NCI-H345 treated with DMSO at 0.1 percent for 48 hours (cell line): ENCODE measurements around the gene CHSY3.

Source experiments
- DNase-seq: peaks from one replicate; lab custom pipeline; 2025; ENCODE audit not compliant: unreplicated experiment; lab: John Stamatoyannopoulos, UW

The CHSY3 gene

DNA sequence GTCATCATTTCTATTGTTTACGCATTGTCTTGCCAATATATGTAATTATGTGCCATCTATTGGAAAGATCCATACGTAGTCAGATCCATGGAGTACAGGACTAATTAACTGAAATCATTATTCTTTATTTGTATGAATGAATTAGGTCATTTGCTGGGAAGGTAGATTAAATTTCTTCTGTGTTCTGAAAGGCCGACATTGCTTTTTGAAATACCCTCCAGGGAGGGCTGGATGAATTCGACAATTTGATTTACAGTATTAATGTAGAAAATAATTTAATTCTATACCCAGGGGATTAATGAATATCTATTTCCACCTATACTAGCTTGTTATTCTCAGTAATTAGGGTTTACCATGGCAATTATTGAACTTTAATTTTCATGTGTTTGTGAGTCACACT is 117.6 kb downstream of the CHSY3 start:
- no peak for DNase-seq

DNA sequence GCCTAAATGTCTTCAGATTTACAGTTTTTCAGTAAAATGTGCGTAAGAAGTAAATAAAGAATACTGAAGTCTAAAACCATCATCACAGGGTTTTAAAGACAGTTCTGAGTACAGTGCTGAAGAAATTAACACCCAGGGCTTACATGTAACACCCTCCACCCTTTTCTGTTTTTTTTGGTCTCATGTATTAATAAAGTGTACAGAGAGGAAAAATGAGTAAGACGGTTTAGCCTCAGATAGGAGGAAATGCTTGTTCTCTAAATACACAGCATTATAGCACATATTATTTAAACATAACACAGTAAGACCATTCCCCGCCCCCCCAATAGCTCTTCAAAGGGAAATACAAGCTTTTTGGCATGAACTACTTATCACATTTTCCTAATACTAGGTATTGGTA is 119.3 kb downstream of the CHSY3 start:
- no peak for DNase-seq

DNA sequence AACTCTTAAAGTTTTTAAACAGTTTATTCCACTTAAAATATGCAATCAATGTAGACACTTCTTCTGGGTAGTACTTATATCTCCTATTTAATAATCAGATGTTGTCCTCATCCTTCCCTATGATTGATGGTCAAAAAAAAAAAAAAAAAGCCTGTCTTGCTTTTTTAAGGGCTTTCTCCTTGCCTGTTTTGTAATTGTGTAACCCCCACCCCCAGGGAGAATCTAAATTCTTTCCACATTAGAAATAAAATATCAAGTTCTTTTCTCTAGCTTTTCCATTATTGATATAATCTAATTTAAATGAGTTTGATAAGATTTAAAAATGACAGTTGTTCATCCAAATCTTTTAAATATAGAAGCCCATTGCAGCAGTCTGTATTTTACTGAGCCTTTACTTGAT is 119.7 kb downstream of the CHSY3 start:
- no peak for DNase-seq

DNA sequence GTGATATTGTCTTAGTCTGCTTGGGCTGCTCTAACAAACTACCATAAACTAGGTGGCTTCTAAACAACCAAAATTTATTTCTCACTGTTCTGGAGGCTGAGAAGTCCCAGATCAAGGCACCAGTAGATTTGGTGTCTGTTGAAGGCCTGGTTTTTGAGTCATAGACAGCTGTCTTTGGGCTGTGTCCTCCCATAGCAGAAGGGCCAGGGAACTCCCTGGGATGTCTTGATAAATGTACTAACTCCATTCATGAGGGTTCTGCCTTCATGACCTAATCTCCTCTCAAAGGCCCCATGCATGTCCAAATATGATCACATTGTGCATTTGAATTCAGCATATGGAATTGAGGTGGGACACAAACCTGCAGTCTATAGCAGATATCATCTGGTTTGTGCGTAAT is 121.2 kb downstream of the CHSY3 start:
- no peak for DNase-seq

DNA sequence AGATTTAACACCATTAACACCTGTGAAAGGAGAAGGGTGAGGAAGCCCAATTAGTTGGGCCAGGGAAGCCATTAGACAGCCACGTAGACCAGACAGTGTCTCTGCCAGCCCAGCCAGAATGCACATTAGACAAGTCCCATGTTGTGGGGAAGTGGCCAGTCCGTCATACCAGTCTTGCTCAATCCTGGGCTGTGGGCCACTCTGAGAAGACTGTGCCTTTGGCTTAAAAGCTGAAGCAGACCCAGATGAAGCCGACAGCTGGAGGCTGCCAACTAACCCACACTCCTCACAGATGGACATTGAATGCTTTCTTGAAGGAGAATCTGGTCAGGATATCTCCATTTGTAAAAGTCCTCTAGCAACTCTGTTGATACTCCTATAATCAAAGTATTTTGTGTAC is 128.5 kb downstream of the CHSY3 start:
- DNase-seq: no peak

DNA sequence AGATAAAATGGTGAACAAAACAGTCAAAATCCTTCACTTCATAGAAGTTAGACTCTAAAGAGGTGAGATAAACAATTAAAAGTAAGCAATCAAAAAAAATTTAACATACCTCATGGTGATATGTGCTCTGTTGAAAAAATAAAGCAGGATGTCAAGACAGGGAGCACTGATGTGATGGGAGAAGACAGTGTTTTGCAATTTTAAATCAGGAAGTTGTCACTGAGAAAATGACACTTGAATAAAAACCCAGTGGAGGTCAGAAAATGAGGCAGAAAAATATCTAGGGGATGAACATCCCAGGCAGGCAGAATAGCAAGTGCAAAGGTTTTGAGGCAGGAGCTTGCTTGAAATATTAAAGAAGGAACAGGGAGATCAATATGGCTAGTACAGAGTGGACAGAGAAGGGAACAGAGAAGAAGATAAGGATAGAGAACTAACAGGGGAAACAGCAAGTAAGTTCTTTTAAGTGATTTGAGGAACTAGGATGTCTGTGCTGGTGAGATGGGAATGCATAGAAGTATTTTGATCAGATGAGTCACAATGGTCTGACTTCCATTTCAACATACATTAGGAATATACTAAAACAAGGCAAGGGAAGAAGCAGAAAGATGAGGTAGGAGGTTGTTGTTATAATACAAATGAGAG is 130.4 kb downstream of the CHSY3 start:
- no peak for DNase-seq

DNA sequence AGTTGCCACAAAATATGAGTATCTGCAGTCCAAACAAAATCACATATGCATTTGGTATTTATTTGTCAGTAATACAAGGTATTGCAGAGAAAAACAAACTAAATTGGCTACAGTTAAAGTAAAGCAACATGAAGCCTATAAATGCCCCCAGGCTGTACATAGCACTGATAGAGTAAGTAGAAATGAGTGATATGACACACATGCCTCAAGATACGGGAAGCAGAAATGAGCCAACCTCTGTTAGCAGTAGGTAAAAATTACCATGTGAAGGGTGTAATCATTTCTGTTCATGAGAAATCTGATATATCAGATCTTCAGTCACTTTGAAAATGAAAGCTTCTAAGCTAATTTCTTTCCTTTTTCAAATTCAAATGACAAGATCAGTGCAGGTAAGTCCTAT is 131.1 kb downstream of the CHSY3 start:
- no peak for DNase-seq

DNA sequence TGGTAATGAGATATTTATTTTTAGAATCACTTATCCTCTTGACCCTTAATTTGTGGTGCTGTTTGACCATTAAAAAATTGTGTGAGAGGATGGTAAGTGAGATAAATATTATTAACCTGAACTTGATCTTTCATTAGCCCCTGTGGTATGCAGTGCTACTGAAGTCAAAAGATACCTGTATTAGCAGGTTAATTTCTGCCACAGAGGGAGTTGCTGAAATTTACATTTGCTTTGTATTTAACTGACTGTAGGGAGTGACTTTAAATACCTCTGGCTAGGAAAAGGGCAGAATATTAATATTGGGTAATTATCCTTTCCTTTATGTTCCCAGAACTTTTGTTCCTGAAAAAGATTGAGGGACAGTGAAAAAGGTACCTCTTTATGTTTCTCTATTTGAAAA is 133.6 kb downstream of the CHSY3 start:
- DNase-seq: no peak

DNA sequence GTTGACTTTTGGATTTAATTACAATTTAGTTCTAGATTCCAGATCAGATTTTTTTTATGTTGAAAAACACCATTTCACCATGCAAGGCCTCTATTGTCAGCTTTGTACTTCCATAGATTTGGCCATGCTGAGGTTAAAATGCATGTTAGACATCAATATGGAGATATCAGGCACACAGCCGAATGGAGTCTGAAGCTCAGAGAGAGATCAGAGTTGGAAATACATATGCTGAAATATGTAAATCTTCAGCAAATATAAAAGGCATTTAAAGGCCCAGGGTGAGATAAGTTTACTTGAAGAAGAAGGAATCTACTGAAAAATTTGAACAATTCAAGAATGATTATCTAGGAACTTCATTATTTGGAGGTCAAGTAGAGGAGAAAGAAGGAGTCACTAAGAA is 139.6 kb downstream of the CHSY3 start:
- DNase-seq: no peak

DNA sequence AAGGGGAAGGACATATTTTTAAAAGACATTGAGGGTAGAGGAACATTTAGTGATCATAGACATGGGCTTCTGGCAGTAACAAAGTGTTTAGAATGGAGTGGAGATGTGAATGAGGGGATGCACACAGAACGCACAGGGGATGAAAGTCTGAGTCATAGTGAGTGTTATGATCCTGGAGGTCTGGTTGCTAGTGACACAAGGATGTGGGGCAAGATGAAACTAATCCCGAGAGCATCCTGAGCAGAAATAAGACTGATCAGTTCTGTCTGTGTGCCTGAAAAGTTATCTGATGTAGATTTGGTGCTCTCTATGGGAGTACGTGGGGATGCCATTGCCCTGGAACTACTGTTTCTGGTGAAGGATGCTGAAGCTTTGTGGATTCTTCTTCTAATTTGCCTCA is 141.1 kb downstream of the CHSY3 start:
- DNase-seq: no peak

DNA sequence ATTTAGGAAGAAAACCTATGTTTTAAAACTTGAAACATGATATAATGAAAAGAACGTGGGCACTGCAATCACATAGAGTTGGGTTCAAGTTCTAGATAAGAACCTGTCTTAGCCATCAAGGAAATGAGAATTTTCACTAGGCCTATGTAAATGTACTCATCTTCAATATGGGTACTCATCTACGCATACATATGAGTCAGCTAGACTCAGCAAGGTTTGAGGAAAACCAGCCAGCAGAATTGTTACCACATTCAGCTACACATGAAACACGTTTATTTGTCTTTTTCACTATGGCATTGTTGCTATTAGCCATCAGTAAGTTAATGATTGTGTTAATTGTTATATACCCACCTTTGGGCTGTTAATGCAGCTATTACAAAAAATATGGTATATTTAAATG is 146.3 kb downstream of the CHSY3 start:
- DNase-seq: no peak

DNA sequence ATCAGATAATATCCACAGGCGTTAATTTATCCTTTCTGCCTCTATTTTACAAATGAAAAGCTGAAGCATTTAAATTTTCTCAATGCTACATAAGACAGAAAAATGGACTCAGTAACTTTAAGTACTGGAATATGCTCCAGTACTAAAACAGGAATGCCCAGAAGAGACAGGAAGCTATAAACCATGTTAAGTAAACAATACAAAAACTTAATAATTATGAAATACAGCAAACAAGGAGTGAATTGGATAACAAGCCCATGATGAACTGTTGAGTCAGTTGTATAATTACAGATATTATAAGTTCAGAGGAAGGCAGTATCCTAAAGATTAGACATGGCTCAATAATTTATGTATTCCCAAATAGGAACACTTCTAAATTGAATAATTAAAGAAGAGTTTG is 148.5 kb downstream of the CHSY3 start:
- no peak for DNase-seq

DNA sequence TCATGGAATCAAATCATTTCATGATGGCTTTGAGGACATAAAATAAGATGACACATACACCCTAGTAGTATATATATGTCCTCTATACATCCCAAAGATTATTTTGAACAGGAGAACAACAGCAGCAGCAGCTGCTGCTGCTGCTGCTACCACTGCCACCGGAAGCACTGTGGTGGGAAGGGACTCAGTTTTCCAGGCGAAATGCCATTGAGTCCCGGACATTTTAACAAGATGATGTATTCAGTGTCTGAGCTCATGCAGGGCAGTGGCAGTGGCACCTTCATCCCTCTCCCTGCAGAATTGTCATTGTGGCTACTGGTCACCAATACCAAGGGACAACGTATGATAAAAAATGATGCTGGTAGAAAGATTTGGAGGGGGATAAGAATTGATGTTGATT is 151.3 kb downstream of the CHSY3 start:
- DNase-seq: no peak

DNA sequence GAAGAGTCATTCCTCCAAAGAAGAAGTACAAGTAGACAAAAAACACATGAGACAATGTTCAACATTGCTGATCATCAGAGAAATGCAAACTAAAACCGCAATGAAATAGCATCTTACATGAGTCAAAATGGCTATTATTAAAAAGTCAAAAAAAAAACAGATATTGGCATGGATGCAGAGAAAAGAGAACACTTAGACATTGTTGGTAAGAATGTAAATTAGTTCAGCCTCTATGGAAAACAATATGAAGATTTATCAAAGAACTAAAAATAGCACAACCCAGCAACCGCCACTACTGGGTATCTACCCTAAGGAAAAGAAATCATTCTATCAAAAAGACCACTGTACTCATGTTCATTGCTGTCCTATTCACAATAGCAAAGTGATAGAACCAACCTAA is 157.5 kb downstream of the CHSY3 start:
- no peak for DNase-seq

DNA sequence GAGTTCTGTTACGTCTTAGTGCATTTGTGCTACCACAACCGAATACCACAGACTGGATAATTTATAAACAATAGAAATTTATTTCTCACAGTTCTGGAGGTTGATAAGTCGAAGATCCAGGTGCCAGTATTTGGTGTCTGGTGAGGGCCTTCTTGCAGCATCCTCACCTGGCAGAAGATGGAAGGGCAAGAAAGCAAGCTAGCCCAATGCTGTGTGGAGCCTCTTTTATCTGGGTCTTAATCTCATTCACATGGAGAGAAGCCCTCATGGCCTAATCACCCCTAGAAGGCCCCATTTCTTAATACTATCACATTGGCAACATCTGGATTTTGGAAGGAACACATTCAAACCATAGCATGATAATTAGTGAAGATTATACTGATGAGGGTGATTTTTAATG is 159.3 kb downstream of the CHSY3 start:
- no peak for DNase-seq

DNA sequence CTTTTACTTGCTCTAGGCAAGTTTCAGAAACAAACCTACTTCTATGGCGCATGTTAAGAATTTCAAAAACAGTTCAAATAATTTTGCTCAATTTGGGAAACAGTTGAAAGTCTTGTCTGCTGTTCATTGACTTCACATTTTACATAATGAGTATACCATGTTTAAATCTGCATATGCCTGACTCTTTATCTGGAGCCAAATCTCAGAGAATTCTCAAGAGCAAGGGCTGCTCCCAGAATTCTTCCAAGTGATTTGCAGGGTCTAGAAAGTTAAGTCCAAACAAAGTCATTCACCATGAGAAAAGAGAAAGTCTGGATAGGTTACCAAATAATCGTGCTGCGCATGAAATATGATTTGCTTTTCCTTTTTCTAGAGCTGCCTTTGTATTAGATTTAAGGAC is 160.2 kb downstream of the CHSY3 start:
- no peak for DNase-seq

DNA sequence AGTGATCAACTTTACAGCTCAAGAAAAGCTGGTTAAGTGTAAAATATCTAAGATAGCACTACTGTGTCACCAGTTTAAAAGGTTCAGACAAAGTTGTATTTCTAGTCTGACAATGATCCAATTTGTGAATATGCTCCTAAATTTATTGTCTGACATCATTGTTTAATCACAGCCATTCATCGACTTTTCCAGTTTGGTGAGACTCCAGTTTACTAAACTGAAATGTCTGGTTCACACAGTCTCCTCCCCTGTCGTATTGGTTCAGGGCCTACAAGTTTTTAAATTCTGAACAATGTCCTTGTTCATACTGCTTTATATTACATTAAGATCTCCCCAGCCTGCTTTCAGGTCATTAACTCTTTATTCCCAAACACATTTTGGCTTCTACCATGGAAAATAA is 161.4 kb downstream of the CHSY3 start:
- no peak for DNase-seq

DNA sequence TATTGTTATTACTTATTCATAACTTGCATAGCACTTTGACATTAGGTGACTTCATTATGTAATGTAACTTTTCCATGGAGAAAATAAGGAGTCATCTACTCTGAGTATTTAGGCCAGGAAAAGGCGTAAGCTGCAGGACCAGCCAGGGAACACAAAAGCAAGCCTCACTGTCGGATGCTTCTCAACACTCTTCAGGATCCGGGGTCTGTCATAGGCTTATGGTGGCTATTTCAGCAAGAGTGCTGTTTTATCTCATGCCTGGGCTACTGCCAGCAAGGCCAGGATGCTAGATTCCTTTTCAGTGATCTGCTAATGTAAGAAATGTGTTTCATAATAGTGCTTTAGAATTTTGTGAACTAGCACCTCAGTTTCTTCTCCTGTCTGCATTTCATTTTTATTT is 162.4 kb downstream of the CHSY3 start:
- DNase-seq: no peak

DNA sequence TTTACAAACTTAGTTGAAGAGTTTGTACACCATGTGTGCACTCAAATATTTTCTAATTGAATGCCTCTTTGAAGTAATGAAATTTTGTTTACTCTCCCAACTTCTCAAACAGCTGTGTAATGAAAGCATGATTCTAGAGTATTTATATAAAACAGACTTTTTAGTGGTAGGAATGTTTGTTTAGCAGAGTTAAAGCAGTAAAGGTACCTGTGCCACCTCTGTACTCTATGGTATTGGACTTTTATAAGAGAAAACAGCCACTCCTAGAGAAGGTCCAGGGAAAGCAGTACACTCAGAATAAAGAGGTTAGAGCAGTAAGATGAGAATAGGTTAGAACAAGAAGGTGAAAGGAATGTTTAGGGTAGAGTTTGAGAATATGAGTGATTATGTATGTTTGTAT is 163.1 kb downstream of the CHSY3 start:
- DNase-seq: no peak

DNA sequence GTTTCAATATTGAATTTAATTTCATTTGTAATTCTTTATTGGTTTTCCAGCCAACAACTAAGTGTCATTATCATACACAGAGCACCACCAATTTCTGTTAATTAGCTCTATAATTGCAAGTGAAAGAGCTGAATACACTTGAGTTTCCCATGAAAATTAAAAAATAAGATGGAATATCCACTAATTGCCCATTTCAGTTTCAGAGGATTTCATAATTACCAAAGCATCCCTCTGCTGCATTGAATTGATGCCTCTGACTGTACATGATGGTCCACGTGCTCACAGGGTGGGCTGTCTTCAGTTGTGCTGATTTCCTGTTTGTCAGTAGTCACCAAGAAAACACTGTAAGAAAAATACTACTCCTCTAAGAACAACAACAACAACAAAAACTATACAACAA is 163.8 kb downstream of the CHSY3 start:
- no peak for DNase-seq

DNA sequence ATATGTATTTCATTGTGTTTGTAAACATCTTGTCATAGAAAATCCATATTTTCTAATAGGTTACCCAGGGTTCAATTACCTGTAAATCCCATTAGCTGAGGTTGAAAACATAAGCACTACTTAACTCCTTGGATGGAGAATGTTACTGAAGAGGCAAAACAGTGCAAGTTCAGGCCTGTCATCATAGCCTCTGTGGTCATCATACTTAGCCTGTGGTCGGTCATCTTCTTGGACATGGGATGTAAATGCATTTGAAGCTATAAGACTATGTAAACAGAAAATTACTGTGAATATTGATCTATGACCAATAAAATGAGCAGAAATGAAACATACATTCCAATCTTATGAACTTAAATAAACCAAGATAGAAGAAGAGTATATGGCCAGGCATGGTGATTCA is 164.7 kb downstream of the CHSY3 start:
- no peak for DNase-seq

DNA sequence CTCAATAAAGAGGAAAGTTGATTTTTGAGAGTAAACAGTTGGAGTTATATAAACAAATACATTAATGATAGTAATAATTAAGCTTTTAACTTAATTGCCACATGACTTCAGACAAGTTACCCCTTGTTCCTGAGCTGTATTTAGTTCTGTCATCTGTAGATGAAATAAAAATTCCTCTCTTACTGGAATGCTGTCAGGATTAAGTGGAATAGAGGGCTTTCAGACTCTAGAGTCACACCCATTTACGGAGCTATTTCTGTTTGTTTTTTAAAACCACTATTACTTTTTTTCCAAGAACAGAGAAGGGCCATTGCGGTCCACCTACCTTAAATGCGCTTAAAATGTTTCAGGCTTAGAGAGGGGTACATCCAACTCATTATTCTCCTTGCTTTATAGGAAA is 170.6 kb downstream of the CHSY3 start:
- no peak for DNase-seq

DNA sequence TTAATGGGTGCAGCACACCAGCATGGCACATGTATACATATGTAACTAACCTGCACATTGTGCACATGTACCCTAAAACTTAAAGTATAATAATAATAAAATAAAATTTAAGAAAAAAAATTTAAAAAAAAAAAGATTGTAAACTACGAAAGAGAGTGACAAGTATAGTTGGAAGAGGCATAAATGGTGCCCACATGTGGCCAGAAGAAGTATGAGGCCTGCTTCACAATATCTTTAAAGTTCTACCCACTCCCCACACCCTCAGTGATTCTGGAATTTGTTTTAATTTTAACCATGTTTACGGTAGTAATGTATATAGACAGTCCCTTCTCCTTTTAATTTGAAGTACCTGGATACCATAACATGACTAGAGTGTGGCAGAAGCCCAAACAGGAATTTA is 172.7 kb downstream of the CHSY3 start:
- no peak for DNase-seq

DNA sequence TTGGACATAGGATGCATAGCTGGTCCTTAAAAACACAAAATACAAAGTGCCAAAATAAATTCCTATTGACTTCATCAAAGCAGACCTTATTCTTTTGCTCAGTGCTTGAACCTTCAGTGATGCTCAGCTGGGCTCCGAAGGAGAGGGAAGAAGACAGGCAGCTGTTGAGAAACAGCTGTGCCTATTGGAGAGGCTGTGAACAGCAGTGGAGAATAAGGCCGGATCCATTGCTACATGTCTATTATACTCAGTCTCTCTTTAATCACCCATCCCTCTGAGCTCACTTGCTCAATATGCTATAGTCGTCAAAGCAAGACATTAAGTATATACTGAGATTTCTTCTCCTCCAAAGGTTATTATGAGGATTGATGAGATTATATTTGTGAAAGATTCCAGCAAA is 174.4 kb downstream of the CHSY3 start:
- no peak for DNase-seq
